ENCODE results near the gene EID2.

DNA sequence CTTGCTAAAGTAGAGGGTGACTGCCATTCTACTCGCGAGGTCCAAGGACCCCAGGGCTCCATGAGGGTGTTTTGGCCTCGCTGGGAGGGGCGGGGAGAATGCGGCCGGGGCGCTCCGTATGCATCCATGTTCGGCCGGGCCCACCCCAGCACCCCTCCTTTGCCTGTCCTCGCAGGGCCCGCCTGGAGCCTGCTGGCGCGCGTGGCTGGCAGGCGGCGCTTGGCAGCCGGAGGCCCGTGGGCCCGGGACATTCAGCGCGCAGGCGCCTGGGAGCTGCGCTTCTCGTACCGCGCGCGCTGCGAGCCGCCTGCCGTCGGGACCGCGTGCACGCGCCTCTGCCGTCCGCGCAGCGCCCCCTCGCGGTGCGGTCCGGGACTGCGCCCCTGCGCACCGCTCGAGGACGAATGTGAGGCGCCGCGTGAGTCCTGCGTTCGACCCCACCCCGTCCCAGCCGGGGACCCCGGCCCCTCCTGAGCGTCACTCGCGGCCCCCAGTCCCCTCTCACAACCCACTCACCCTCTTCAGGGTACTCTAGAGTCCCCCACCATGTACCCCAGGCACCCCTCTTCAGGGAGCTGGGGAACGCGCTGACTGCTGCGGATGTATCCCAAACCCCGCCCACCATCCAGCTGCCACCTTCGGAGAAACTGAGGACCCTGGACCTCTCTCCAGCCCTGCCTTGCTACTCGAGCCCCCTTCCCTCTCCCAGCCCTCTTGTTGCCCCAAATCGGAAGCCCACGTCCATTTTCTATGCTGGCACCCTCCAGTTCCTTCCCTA is 37.1 kb downstream of the EID2 start:
- TF ChIP-seq POLR2AphosphoS5 (IDR thresholded peaks at IDR 0.05; ENCODE audit: low read depth, low read length) (no peak), FOXM1 (IDR thresholded peaks at IDR 0.05; ENCODE audit: low read depth) (no peak)
